PC-9 (cell line): ENCODE measurements around the gene SRGAP3.

Experiments used
- EZH2 ChIP-seq: fragments of 200-600 bp; sonication (generic); IDR thresholded peaks from 2 replicates; pipeline ENCODE4 v1.8.0; 2017; ENCODE audit warnings: antibody characterized with exemption, low read depth
- TF ChIP-seq, protein P1 (sequence below): fragments of 200-600 bp; sonication (generic); conservative IDR thresholded peaks from 2 replicates; pipeline ENCODE4 v1.6.1; 2017; ENCODE audit warnings: mixed run types, antibody characterized with exemption, mild to moderate bottlenecking, moderate library complexity

DNA sequence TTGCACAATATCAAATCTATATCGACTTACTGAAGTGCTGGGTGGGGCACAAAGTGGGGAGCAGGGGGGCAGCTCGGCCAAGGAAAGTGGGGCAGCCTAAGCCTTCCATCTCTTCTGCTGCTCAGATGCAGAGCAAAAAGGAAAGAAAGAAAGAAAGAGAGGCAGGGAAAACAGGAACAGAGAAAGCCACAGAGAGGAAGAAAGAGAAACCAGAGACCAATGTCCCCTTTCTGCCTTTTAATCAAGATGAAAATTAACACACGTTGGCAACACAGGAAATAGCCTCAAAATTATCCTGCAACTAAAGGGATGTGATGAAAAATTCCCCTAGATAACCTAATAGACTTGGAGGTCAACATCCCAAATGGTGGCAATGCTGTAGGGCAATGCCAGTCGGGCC, 214.0 kb downstream of the SRGAP3 start:
- TF ChIP-seq, protein P1, sequence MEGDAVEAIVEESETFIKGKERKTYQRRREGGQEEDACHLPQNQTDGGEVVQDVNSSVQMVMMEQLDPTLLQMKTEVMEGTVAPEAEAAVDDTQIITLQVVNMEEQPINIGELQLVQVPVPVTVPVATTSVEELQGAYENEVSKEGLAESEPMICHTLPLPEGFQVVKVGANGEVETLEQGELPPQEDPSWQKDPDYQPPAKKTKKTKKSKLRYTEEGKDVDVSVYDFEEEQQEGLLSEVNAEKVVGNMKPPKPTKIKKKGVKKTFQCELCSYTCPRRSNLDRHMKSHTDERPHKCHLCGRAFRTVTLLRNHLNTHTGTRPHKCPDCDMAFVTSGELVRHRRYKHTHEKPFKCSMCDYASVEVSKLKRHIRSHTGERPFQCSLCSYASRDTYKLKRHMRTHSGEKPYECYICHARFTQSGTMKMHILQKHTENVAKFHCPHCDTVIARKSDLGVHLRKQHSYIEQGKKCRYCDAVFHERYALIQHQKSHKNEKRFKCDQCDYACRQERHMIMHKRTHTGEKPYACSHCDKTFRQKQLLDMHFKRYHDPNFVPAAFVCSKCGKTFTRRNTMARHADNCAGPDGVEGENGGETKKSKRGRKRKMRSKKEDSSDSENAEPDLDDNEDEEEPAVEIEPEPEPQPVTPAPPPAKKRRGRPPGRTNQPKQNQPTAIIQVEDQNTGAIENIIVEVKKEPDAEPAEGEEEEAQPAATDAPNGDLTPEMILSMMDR = no peak
- TF ChIP-seq EZH2 = no peak
